GM19452 (cell line): ENCODE measurements around the gene HEATR5B.

Experiments
- ATAC-seq: cut with Tn5 transposase; IDR thresholded peaks from one replicate; pipeline ENCODE4 v1.9.1; 2021; ENCODE audit not compliant: unreplicated experiment

Gene HEATR5B

DNA sequence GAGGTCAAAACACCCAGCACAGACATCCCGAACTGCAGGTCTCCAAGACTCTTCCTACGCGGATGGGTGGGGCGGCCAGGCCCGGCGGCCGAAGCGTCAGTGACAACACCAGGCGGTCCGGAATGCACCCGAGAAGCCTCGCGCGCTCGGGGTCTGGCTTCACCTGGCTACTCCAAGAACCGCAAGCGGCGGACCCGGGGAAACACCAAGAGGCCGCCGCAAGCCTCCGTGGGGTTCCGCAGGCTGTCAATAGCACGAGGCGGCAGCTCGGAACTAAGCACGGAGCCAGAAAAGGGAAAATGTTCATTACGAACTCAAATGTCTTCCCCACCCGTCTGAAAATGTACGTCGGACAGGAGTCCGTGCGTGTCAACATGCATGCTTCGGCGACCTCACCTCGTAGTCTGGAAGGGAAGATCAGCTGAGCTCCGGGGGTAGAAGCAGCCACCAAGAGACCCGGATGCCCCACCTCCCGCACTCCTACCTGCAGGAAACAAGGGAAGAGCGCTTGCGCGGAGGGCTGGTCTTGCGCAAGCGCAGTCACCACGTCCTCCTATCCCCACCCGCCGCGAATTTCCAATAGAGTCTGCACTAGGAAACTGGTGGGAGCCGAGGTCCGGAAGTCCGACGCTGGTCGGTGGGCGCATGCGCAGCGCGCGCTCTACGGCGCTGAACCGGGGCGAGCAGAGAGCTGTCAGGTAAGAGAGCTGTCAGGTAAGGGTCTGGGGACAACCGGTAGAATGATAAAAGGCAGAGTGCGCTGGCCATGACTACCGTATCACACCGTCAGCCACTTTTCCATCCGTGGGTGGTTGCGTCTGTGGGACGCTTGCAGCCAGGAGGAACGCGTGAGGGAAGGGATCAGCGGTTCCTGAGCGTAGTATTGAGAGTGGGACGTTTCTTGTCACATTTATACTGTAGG is at the start of gene HEATR5B, which contains the start of gene GPATCH11:
HEATR5B (minus strand) TSS at position 500 of the 922 bp plus-strand sequence. CDS start 958 bp downstream, outside the sequence.
GPATCH11 (plus strand) TSS at position 646 of the 922 bp plus-strand sequence. CDS start 3,864 bp downstream, outside the sequence.
- peak; percentile 78 for ATAC-seq

DNA sequence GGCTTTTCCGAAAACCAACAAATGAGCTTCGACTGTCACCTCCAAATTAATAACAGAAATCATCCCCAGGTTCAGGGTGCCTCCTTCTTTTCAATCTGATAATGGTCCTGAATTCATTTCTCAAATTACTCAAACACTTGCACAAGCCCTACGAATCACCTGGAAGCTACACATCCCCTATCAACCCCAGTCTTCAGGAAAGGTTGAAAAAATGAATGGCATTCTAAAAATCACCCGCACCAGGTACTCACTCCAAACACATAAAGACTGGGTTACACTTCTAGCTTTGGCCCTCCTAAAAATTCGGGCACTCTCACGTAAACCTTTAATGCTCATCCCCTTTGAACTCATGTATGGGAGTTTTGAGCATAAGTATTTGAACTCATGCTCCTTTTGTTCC is 48.7 kb upstream of the HEATR5B start:
- ATAC-seq: no peak

DNA sequence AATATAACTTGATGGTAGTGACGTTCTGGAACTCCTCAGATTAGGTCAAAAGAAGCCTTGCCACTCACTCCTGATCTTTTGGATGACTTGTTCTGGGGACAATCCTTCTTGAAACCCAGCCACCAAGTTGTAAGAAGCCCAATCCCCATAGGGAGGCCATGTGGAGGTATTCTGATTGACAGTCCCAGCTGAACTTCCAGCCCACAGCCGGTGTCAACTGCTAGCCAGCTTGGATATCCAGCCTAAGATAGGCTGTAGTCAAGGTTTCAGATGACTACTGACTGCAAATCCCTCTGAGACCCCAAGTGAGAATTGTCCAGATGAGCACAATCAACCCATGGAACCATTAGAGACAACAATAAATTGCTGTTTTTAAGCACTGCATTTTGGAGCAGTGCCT is 41.2 kb upstream of the HEATR5B start:
- ATAC-seq: no peak

DNA sequence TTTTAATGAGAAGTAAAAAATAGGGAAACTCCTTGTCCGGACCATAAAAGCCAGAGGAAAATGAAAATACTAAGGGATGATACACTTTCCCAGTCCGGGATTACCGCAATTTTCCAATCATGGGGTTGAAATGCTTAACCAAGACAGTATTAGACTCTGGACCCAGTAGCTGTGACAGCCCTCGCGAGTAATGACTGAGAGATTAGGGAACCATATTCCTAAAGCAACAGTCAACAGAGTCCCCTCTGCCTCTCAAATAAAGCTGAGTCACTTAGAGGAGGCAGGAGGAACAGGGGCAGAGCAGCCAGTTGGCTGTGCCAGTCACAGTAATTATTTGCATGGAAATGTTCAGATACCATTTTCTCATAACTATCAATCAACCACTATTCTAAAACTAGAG is 35.0 kb upstream of the HEATR5B start:
- ATAC-seq: no peak

DNA sequence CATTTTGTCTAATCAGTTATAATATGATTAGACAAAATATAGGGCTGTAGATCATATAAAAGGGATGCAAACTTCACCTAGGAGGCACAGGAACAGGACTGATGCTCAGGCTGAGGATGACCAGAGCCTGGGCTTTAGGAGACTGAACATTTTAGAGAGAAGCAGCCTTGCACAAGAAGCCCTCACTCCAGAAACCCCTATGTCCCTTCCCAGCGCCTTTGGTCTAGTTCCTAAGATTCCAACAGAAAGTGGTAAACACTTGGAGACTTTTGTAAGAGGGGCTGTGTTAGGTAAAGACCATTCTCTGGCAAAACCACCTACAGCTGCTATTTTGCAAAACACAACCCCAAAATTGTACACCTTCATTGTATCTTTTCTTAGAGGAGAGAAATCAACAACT is 33.4 kb upstream of the HEATR5B start:
- ATAC-seq: no peak

DNA sequence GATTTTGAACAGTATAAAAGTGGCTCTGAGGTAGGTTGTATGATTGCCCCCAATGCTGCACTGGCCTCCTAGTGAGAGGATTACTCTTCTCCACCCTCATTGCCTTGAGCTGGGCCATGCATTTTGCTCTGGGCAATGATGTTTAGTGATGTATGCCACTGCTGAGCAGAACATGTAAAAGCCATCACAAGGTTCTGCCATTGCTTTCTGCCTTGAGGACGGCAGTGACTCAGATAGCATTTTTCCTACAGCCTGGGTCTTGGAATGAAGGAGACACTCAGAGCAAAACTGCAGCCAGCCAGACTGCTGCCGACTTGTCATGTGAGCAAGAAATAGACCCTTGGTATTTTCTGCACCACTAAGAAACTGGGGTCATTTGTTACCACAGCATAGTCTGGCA is 27.8 kb upstream of the HEATR5B start:
- ATAC-seq: no peak

DNA sequence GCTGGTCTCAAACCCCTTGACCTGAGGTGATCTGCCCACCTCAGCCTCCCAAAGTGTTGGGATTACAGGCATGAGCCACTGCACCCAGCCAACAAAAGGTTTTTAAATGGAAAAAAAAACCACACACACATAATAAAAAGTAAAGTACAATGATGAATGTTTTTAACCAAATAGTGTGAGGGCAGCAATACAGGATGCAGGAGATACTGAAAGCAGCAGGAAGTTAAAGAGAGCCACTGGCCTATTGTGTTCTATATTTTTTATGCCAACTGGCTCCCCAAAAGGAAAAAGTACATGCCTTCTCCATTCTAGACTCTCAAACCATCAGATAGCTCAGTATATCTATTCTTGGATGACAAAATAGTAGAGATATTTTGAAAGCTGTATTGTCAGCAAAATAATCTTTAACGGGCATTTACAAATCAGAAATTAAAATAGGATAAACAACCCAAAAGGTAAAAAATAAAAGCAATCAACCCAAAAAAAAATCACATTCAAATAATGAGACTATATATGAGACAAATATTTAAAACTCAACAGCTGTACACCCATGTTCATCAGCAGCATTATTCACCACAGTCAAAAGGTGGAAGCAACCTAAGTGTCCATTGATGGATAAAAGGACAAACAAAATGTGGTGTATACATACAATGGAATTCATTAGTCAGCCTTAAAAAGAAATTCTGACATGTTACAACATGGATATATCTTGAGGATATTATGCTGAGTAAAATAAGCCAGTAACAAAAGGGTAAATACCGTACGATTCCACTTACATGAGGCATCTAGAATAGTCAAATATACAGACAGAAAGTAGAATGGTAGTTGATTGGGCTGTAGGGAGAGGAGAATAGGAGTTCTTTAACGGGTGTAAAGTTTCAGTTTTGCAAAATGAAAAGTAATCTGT is 26.4 kb upstream of the HEATR5B start:
- no peak for ATAC-seq

DNA sequence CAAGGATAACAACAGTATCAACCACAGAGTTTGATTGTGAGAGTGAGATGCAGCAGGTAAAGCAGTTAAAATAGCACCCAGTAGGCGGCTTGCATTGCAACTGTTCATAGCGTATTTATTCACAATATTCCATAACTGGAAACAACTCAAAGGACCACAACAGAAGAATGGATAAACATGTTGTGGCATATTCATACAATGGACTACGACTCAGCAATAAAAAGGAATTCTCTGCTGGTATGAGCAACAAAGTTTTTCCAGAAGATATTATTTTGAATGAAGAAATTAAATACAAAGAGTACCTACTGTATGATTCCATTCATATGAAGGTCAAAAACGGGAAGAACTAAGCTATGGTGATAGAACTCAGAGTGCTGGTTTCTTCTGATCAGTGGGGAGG is 25.4 kb upstream of the HEATR5B start:
- no peak for ATAC-seq

DNA sequence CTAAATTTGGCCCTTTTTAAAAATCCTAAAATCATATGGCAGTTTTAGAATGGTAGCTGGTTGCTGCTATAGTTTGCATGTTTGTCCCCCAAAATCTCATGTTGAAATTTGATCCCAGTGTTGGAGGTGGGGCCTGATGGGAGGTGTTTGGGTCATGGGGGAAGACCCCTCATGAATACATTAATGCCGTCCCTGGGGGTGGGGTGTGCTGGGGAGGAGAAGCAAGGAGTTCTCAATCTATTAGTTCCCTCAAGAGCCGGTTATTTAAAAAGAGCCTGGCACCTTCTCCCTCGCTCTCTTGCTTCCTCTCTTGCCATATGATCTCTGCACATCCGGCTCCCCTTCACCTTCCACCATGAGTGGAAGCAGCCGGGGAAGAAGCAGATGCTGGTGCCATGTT is 21.0 kb upstream of the HEATR5B start:
- ATAC-seq: no peak

DNA sequence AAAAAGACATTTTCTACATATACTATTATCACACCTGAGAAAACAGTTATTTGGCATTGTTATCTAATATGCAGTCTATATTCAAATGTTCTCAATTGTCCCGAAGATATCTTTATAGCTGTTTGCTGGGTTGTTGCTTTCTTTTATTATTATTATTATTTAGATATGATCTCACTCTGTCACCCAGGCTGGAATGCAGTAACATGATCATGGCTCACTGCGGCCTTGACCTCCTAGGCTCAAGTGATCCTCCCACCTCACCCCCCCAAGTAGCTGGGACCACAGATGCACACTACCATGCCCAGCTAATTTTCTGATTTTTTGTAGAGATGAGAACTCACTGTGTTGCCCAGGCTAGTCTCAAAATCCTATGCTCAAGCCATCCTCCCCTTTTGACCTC is 20.0 kb upstream of the HEATR5B start:
- no peak for ATAC-seq

DNA sequence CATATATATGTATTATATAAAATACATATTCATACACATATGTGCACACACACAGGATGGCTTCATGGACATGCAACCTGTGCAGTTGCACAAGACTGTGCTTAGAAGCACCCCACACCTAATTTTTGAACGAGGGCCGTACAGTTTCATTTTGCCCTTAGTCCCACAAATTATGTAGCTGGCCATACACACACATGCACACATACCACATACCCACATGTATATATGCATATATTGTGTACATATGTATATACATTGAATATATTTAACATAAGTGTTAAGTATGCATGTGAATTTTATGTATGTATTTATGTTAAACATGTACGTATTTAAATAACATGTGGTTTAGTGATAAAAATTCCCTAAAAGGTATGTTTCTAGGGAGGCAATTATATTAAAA is 18.4 kb upstream of the HEATR5B start:
- ATAC-seq: no peak

DNA sequence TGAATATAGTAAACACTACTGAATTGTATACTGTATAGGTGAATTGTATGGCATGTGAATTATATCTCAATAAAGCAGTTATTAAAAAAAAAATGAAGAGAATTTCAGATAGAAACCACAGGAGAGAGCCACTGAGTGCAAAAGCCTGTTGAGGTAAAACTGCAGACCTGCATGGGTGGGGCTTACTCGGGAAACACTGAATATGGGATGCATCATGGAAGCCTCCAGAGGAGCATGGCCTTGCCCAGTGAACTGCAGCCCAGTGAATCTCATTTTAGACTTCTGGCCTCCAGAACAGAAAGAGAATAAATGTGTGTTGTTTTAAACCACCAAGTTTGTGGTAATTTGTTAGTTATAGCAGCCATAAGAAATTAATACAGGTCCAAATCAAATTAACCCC is 15.9 kb upstream of the HEATR5B start:
- ATAC-seq: no peak

DNA sequence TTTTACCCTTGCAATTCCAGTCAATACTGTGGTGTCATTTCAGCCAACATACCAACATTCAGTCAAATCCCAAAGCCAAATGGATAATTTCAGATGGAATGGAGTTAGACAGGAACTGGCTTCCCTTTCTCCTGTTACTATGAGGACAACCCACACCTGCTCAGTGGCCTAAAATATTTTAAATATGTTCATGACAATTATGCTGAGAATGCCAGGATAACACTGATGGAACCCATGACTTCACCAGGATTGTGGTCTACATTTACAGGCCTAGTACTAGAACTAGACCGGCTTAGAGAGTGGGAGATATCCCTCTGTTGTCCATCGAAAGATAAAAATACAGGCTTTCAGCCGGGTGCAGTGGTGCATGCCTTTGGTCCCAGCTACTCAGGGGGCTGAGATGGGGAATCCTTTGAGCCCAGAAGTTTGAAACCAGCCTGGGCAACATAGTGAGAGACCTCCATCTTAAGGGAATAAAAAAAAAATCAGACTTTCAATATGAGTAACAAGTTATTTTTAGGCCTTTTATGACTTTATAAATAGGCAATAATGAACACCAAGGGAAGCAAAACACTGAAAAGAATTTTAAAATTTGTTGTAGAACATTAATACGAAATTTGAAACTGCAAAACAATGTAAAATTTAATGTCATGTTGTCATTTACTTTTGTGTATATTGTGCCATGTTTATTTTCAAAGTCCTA is 14.4 kb upstream of the HEATR5B start:
- no peak for ATAC-seq

DNA sequence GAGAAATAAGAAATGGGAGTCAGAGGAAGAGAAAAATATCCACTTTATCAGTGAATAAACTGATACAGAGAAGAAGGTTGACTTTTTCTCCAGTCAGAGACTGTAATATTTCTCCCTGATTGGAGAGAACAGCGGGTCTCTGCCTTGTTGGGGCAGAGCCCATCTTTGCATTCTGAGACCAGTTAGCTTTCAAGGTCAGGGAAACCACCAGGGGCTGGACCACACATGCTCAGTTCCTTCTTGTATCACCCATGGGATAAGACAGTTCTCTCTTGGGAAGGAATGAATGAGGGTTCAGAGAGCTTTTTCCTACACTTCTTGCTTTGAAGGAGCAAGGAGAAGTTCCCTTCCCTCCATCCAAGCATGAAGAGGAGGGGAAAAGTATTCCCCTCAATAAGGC is 12.4 kb upstream of the HEATR5B start:
- ATAC-seq: no peak

DNA sequence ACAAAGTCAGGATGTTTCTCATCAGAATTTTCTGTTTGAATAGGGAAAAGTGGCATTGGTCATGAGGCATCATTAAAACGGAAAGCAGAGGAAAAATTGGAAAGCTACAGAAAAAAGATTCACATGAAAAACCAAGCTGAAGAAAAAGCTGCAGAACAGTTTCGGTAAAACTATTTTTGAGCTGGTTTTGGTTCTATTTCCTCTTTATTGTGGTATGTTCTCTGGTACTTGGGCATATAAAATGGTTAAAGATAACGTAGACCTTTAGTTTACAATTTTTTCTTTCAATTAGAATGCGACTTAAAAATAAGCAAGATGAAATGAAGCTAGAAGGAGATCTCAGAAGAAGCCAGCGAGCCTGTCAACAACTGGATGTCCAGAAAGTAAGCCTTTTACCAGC is 7.7 kb upstream of the HEATR5B start:
- peak; percentile 43 for ATAC-seq

DNA sequence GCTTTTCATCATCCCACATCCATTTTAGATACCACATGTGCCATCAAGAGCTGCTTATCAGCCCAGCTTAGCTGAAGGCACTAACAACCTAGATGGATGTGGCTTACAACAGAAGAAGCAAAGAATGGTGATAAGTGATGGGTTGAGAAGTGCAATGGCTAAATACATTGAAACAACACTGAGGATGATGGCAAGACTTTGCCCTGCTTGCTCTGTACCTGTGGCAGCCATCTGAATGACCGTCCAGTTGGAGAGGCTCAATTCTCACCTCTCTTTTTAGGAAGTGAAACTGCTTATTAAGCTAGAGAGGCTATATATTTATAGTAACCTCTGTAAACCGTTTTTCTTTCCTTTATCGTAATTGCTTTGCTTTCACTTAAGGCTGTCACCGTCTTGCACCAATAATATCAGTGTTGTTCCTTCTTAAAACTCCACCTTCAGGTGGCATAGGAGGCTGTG is 5.9 kb upstream of the HEATR5B start:
- peak; percentile 88 for ATAC-seq

DNA sequence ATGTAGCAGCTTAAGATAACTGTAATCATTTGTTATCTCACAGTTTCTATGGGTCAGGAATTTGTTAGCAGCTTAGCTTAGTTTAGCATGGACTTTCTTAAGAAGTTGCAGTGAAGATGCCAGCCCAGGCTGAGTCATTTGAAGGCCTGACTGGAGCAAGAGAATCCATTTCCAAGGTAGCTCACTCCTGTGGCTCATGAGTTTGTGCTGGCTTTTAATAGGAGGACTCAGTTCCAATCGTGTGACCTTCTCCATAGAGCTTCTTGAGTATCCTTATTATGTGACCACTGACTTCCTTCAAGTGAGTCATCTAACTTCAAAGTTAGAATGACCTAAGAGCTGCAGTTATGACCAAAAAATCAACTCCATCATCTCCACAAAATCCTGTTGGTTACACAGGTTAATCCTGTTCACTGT is 1.6 kb upstream of the HEATR5B start:
- ATAC-seq: no peak

DNA sequence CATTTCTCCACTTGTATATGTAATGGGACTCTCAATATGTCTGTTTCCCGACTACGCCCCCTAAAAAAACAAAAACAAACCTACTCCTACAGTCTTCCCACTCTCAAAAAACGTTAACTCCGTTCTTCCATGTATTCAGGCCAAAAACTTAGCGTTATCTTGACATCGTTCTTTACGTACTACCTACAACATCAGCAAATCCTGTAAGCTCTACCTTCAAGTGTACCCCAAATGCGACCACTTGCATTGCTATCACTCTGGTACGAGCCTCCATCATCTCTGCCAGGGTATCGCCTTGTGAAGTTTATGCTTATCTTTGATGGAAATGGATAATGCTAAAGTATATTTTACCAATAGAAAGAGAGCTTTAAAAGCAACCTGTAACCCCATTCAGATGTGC is 625 bp upstream of the HEATR5B start:
- no peak for ATAC-seq

DNA sequence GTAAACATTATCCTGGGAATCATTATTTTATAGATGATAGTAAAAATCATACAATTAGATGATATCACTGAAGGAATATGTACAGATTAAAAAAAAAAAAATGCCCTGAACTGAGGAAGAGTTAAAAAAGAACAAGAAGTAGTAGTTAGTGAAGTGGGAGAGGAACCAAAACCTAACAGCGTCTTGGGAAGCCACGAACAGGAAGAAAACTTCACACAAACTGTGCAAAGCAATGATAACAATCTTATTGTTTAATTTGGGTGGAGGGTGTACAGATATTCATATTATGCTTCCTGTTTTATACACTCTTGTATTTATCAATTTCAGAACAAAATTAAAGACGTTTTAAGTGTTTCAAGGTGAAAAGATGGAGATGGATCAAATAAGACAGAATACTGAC is 3.5 kb downstream of the HEATR5B start:
- ATAC-seq: no peak

DNA sequence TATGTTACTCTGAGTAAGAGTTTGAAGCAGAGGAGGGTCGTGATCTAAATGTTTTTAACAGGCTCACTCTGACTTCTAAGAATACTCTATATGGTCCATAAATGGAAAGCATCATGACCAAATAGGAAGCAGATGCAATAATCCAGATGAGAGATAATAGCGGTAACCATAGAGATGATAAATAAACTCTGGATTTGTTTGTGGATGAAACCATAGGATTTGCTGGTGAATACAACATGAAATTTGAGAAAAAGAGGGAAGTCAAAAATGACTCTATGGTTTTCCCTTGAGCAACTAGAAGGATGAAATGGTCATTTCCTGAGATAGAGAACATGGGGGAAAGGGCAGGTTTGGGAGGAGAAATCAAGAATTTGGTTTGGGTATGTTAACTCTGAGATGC is 3.9 kb downstream of the HEATR5B start:
- no peak for ATAC-seq

DNA sequence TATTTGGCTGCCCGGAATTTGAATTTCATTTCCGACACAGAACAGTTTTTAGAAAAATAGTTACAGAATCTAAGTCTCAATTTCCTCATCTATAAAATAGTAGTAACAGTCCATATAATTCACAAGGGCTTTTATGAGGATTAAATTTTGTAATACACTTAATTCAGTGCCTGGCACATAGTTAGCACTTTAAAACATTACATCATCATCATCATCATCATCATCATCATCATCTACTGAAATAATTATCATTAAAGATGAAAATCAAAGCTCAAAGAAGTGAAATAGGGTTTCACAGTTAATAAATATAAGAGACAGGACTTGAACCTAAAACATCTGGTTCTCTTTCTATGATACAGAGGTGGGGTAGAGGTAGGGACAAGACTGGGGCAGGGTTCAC is 13.2 kb downstream of the HEATR5B start:
- ATAC-seq: no peak
